ENCODE results near the gene LCE3B.
A peak's percentile ranks its signal among the peaks of the same experiment; 100 is the strongest.

The LCE3B gene

DNA sequence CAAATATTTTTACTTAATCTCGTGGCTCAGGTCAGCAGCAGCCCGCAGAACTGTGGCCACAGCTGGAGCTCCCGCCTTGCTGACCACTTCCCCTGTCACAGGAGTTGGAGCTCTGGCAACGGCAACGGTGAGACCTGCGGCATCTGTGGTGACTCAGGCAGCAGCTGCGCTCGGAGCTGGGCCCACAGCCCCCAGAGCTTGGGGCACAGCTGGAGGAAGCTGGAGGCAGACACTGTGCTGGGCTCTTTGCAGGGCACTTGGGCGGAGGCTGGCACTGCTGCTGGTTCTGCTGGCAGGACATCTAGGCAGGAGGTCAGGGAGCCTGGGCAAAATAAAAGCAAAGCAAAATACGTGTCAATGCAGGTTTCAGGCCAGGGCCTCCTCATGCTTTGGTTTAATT lies 9.2 kb downstream of the LCE3B start, which contains the start of gene LCE3A:
Gene LCE3A, minus strand, starts transcription at position 301 of the 400 bp plus-strand sequence. Its CDS starts 0 bp downstream, at position 301.
- peak within 1 kb of the TSS; percentile 15 for H3K4me3 ChIP-seq (ENCODE audit: low read depth, low read length)
- no peak for TF ChIP-seq POLR2A (IDR thresholded peaks at IDR 0.05; ENCODE audit: extremely low read depth, insufficient read length)
- TF ChIP-seq, protein P1, sequence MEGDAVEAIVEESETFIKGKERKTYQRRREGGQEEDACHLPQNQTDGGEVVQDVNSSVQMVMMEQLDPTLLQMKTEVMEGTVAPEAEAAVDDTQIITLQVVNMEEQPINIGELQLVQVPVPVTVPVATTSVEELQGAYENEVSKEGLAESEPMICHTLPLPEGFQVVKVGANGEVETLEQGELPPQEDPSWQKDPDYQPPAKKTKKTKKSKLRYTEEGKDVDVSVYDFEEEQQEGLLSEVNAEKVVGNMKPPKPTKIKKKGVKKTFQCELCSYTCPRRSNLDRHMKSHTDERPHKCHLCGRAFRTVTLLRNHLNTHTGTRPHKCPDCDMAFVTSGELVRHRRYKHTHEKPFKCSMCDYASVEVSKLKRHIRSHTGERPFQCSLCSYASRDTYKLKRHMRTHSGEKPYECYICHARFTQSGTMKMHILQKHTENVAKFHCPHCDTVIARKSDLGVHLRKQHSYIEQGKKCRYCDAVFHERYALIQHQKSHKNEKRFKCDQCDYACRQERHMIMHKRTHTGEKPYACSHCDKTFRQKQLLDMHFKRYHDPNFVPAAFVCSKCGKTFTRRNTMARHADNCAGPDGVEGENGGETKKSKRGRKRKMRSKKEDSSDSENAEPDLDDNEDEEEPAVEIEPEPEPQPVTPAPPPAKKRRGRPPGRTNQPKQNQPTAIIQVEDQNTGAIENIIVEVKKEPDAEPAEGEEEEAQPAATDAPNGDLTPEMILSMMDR (IDR thresholded peaks at IDR 0.05; ENCODE audit: low read depth, low read length), result no peak
- TF ChIP-seq MAX (IDR thresholded peaks at IDR 0.05; ENCODE audit: low read depth, low read length), result peak; percentile 8; the same call in 1 of the 2 replicates
- 0 out of 2 replicates have a peak, but pooled peaks have one; percentile 18 for TF ChIP-seq MYC (IDR thresholded peaks at IDR 0.05; ENCODE audit: low read depth, low read length)

DNA sequence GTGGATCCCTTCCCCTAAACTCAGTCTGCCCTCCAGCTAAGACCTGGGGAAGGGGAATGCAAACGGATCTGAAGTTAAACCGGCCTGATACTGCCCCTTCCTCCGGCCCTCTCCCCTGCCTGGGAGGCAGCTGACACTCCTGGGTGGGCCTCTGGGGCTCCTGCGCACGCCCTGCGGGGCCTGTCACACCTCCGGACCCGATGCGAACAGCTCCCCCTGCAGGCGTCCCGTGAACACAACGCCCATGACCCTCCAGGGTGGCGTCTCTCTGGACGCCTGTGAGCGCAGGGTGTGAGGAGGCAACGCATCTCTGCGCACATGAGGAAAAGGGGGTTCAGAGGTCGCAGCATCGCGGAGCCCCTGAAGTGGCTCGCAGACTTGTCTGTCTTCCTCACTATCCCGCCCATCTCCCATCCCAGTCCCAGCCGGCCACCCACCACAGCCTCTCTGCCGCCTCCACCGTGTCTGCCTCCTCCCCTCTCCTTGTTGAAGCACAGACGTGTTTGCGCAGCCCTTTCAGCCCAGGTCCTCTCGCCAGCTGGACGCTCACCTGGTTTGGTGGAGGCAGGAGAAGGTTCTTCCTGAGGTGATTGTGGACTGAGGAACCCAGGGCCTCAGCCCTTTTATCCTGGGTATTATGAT lies 9.7 kb downstream of the LCE3B start:
- TF ChIP-seq, protein P1 (IDR thresholded peaks at IDR 0.05; ENCODE audit: low read depth, low read length), result peak; percentile 65
- TF ChIP-seq POLR2A (IDR thresholded peaks at IDR 0.05; ENCODE audit: extremely low read depth, insufficient read length) (no peak), MAX (IDR thresholded peaks at IDR 0.05; ENCODE audit: low read depth, low read length) (no peak)
- H3K4me3 ChIP-seq (ENCODE audit: low read depth, low read length), result peak overlapping the region; percentile 15

More for the DNA sequence above, 9.2 kb downstream of the LCE3B start, which contains the start of gene LCE3A:
- DNase-seq (ENCODE audit: low read depth), result peak; percentile 95

DNA sequence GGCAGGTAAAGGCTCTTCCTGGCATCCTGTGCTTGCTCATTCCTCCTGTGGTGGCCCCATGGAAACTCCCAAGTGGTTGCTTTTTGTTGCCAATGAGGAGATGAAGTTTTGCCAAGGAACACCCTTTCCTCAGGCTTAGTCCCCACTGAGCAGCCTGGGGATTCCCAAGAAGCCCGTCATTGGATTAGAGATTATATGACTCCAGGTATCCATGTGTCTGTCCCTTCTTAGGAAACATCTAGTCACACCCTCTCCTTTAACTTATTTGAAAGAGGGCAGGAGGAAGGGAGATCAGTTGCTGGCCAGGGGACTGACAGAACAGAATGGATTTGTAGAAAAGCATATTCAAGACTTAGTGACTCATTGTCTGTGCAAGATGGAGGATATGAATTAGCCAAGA lies 13.1 kb downstream of the LCE3B start:
- no peak overlapping the region for H3K4me3 ChIP-seq (ENCODE audit: low read depth, low read length)
- TF ChIP-seq MYC (IDR thresholded peaks at IDR 0.05; ENCODE audit: low read depth, low read length) (no peak), MAX (IDR thresholded peaks at IDR 0.05; ENCODE audit: low read depth, low read length) (no peak), POLR2A (IDR thresholded peaks at IDR 0.05; ENCODE audit: extremely low read depth, insufficient read length) (no peak)
- TF ChIP-seq, protein P1 (IDR thresholded peaks at IDR 0.05; ENCODE audit: low read depth, low read length), result no peak
- no peak for DNase-seq (ENCODE audit: low read depth)

More for the DNA sequence above, 9.7 kb downstream of the LCE3B start:
- peak; percentile 76 for DNase-seq (ENCODE audit: low read depth)

GRCh38 chr1:152630596-152630995 lies 17.0 kb downstream of the LCE3B start:
- no peak for DNase-seq (ENCODE audit: low read depth)
- H3K4me3 ChIP-seq (ENCODE audit: low read depth, low read length), result no peak overlapping the region
- TF ChIP-seq MYC (IDR thresholded peaks at IDR 0.05; ENCODE audit: low read depth, low read length), result no peak
- TF ChIP-seq, protein P1 (IDR thresholded peaks at IDR 0.05; ENCODE audit: low read depth, low read length), result no peak
- no peak for TF ChIP-seq MAX (IDR thresholded peaks at IDR 0.05; ENCODE audit: low read depth, low read length)
- TF ChIP-seq POLR2A (IDR thresholded peaks at IDR 0.05; ENCODE audit: extremely low read depth, insufficient read length), result no peak

DNA sequence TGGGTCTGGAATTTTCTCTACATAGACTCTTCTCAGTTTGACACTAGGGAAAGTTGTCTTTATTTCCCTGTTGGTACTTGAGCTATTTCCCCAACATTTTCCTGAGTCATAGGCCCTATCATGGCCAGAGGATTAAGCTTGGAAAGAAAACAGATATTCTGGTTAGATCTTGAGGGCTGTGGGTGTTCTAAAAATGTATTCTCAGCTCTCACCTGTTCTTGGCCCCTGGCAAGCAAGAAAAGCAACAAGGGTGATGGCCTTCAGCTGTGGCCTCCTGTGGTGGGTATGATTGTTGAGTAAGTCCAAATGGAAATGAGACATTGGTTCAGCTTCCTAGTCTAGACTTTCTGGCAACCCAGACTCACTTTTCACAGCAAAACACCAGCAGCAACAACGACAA lies 26.7 kb downstream of the LCE3B start:
- TF ChIP-seq, protein P1 (IDR thresholded peaks at IDR 0.05; ENCODE audit: low read depth, low read length), result no peak
- no peak for TF ChIP-seq POLR2A (IDR thresholded peaks at IDR 0.05; ENCODE audit: extremely low read depth, insufficient read length)
- TF ChIP-seq MYC (IDR thresholded peaks at IDR 0.05; ENCODE audit: low read depth, low read length), result no peak
- no peak for TF ChIP-seq MAX (IDR thresholded peaks at IDR 0.05; ENCODE audit: low read depth, low read length)
- H3K4me3 ChIP-seq (ENCODE audit: low read depth, low read length), result no peak overlapping the region
- DNase-seq (ENCODE audit: low read depth), result no peak
